Pons (tissue), 1 donor: Measurements from ENCODE around the gene COL9A2.

ENCODE experiments used
- DNase-seq: peaks from one replicate; pipeline ENCODE4 v3.0.0-alpha.2; 2016; ENCODE audit warnings: low spot score

Gene COL9A2

GRCh38 chr1:40318476-40318875, 1.4 kb upstream of the COL9A2 start:
- DNase-seq, result no peak

DNA sequence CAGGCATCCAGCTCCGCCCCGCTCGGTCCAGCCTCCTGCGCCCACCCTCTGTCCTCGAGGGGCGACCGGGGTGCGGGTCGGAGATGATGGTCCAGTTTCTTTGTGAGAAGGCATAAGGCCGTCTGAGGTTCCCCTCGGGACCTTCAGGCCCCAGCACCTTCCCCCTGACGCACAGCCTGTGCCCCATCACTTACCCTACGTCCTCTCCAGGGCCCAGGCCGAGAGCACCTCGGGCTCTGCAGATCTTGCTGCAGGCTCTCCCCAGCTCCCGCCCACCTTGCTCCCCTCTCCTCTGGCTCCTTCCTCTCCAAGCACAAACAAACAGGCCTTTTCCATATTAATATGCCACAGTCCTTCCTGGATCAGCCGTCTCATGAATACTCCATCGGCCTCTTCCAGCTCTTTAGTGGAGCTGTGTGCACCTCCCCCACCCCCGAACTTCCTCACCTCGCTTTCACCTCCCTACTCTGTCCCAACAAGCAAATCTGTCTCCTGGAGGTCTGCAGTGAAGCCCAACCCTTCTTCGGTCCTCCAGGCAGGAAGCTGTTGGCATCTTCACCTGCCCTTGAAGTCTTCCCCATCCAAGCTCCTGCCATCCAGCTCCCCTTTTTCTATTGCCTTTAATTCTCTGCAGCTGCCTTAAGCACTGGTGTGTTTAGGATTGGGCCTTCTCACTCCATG, 448 bp upstream of the COL9A2 start:
- DNase-seq, result peak; percentile 24

GRCh38 chr1:40315795-40316594, 1.1 kb downstream of the COL9A2 start:
- DNase-seq, result peak; percentile 71

GRCh38 chr1:40315239-40315794, 1.8 kb downstream of the COL9A2 start:
- DNase-seq, result peak; percentile 94

DNA sequence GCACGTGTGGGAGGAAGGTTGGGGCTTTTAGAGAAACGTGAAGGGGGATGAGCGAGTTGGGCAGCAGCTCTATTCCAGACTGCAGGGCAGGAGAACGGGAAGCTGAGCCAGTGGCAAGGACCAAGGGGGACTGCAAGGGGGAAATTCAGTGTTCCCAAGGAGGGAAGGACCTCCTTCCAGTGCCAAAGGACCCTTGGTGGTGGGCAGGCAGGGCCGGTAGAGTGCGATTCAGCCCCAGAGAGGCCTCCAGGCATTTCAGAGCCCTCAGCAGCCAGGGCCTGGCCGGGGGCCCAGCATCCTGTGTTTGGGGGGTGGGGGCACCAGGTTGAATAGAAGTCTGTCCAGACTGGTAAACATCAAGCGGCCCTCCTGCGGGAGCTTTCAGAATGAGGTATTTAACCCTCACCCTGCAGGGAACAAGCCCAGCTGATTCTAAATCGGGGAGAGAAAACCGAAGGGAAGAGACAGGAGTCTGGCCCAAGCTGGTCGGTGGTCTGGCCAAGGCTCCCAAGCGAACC, 2.3 kb downstream of the COL9A2 start:
- no peak for DNase-seq

- no peak for DNase-seq
Measured at GRCh38 chr1:40313958-40314720, 2.9 kb downstream of the COL9A2 start.

GRCh38 chr1:40313329-40313957, 3.6 kb downstream of the COL9A2 start:
- no peak for DNase-seq

DNA sequence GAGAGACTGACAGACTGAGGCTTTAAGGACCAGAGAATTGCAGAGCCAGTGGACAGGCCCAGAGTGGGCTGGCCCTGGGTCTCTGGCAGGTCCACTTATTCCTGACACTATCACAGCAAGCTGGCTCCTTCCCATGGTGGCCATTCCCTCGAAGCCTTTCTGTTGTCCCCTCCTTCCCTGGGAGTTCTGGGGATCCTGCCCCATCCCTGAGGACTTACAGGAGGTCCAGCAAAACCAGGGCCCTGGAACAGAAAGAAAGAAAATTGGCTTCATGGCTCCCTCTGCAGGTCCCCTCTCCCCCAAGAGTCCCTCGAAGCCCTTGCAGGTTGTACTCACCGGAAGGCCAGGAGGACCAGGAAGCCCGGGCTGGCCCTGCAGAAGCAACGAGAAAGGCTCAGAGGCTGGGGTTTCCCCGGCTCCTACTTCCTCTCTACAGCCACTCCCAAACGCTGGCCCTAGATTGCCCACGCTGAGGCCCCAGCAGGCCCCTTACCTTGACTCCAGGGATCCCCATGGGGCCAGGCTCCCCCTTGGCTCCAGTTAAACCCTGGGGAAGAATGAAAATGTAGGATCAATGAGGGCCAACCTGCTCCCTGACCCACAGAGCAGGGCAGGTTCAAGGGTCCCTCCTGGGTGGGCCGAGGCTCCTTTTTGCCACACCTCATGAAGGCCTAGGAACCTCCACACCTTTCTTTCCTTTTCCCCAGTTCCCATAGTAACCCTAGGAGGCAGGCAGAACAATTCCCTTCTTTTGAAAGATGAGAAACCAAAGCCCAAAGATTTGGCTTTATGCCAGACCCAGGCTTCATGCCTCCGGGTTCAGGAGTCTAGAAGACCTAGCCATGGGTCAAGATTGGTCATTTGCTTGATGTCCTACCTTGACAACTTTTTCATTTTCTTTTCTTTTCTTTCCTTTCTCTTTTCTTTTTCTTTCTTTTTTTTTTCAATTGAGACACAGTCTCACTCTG, 4.6 kb downstream of the COL9A2 start:
- peak; percentile 42 for DNase-seq

- no peak for DNase-seq
Measured at GRCh38 chr1:40311692-40312091, 5.4 kb downstream of the COL9A2 start.

DNA sequence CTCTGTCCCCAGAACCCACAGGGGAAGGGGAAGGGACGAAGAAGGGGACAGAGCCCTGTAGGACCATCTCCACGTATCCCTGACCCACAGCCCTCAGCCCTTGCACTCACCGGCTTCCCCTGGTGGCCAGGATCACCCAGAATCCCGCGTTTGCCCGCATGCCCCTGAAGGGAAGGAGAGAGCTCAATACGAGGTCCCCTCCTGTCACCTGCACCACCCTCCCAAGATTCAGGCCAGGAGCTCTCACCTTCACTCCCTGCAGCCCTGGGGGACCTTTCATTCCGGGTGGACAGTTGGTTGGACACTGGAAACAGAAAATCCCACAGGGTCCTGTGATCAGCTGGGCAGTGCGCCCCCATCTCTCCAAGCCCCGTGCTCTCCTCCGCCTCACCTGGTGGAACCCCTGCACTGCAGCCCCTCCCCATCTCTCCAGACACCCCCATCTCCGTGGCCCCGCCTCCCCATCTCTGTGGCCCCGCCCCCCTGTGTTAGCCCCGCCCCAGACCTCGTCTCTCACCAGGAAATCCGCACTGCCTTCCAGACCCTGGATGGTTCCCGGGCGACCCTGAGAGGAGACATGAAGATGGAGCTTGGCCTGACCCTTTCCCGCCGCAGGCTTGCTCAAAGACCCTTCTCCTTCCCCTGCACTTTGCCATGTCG, 6.0 kb downstream of the COL9A2 start:
- no peak for DNase-seq

GRCh38 chr1:40310129-40310461, 7.0 kb downstream of the COL9A2 start:
- DNase-seq, result no peak

DNA sequence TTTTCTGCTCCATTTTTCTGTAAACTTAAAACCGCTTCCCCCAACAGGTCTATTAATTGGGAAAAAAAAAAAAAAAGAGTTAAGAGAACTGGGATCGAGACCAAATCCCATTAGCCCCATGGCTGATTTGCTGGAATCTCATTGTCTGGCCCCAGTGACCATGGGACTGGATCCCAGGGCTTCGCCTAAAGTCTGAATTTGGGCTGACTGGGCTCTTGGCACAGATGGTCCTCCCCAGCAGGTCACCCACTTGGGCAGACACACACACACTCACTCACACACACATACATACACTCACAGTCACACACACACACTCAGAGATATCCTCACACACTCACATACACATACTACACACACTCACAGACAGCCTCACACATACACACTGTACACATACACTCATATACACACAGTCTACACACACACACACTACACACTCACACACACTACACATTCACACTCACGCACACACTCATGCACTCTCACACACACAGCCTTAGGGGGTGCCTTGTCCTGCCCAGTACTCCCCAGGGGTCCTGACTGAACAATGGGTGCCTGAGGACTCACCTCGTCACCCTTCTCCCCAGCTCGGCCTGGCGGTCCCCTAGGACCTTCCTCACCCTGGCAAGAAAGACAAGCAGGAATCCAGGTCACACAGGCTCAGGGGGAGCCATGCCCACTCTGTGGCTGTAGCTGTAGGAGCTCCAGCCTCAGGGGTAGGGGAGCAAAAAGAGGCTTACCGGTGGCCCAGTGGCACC, 7.5 kb downstream of the COL9A2 start:
- DNase-seq, result peak; percentile 46

GRCh38 chr1:40308036-40308727, 8.9 kb downstream of the COL9A2 start:
- DNase-seq, result peak; percentile 87

- no peak for DNase-seq
Measured at GRCh38 chr1:40307186-40307585, 9.9 kb downstream of the COL9A2 start.

GRCh38 chr1:40306296-40306695, 10.8 kb downstream of the COL9A2 start:
- no peak for DNase-seq

GRCh38 chr1:40305871-40306270, 11.2 kb downstream of the COL9A2 start:
- no peak for DNase-seq

GRCh38 chr1:40305451-40305850, 11.6 kb downstream of the COL9A2 start:
- DNase-seq, result no peak

GRCh38 chr1:40303790-40304189, 13.3 kb downstream of the COL9A2 start:
- no peak for DNase-seq
